Ectodermal cell (in vitro differentiated cells): Measurements from ENCODE around the gene RFTN1.

Experiments
- H3K27ac ChIP-seq: 2 replicates; pipeline ENCODE4 v1.7.0; 2013; ENCODE audit warnings: mild to moderate bottlenecking, low read depth, low read length; ENCODE audit not compliant: insufficient read depth, poor library complexity, severe bottlenecking
- H3K27me3 ChIP-seq: 2 replicates; pipeline ENCODE4 v1.7.0; 2013; ENCODE audit warnings: mild to moderate bottlenecking, low read length; ENCODE audit not compliant: insufficient read depth, control insufficient read depth, poor library complexity, severe bottlenecking
- H3K36me3 ChIP-seq: one replicate; pipeline ENCODE4 v1.7.0; 2013; ENCODE audit warnings: low read length; ENCODE audit not compliant: control insufficient read depth, insufficient read depth
- H3K4me1 ChIP-seq: one replicate; pipeline ENCODE4 v1.7.0; 2013; ENCODE audit warnings: low read length; ENCODE audit not compliant: control insufficient read depth, insufficient read depth
- H3K4me3 ChIP-seq: 2 replicates; pipeline ENCODE4 v1.7.0; 2013; ENCODE audit warnings: low read depth, low read length, control low read depth; ENCODE audit not compliant: insufficient read depth
- H3K9me3 ChIP-seq: 2 replicates; pipeline ENCODE4 v1.7.0; 2013; ENCODE audit warnings: mild to moderate bottlenecking, low read length, moderate library complexity; ENCODE audit not compliant: control insufficient read depth
- WGBS, 2 experiments: methylation state at CpG; one replicate each; pipeline ENCODE4 v1.1.7; 2013; ENCODE audit warnings: missing lambda C conversion rate in 2 of 2; 5-methylcytosine and 5-hydroxymethylcytosine counted together

RFTN1 gene

GRCh38 chr3:16335772-16336645, 177.5 kb downstream of the RFTN1 start:
- Histone ChIP-seq H3K27ac (no peak overlapping the region), H3K27me3 (no peaks in the 10 kb centered on the region), H3K4me1 (peaks cover 11% of the 10 kb centered on the region), H3K4me3 (no peak overlapping the region), H3K9me3 (no peaks in the 10 kb centered on the region), H3K36me3 (no peaks in the 10 kb centered on the region)
- WGBS, 2 experiments, result 74 to 78% methylated on average over 14 of the region's 14 CpGs

- WGBS, 2 experiments, result 82% methylated on average over 5 of the region's 5 CpGs
- no peak overlapping the region for H3K27ac ChIP-seq
- H3K9me3 ChIP-seq, result no peaks in the 10 kb centered on the region
- peaks cover 16% of the 10 kb centered on the region for H3K4me1 ChIP-seq
- no peaks in the 10 kb centered on the region for H3K36me3 ChIP-seq
- H3K4me3 ChIP-seq, result no peak overlapping the region
- no peaks in the 10 kb centered on the region for H3K27me3 ChIP-seq
Observed at GRCh38 chr3:16335333-16335732, 178.2 kb downstream of the RFTN1 start.

GRCh38 chr3:16334909-16335308, 178.6 kb downstream of the RFTN1 start:
- no peaks in the 10 kb centered on the region for H3K36me3 ChIP-seq
- 82 to 85% methylated on average over 4 of the region's 4 CpGs for WGBS, 2 experiments
- H3K4me3 ChIP-seq, result no peak overlapping the region
- no peaks in the 10 kb centered on the region for H3K9me3 ChIP-seq
- H3K27me3 ChIP-seq, result no peaks in the 10 kb centered on the region
- peaks cover 16% of the 10 kb centered on the region for H3K4me1 ChIP-seq
- no peak overlapping the region for H3K27ac ChIP-seq

- Histone ChIP-seq H3K4me3 (no peak overlapping the region), H3K27me3 (no peaks in the 10 kb centered on the region), H3K36me3 (no peaks in the 10 kb centered on the region), H3K27ac (no peak overlapping the region), H3K9me3 (no peaks in the 10 kb centered on the region), H3K4me1 (peaks cover 28% of the 10 kb centered on the region)
- 100% methylated on average over 1 of the region's 1 CpG for WGBS, 2 experiments
Observed at GRCh38 chr3:16332904-16333426, 180.5 kb downstream of the RFTN1 start.

GRCh38 chr3:16331319-16331883, 182.1 kb downstream of the RFTN1 start:
- Histone ChIP-seq H3K27ac (no peak overlapping the region), H3K36me3 (no peaks in the 10 kb centered on the region), H3K9me3 (no peaks in the 10 kb centered on the region), H3K4me3 (no peak overlapping the region), H3K27me3 (no peaks in the 10 kb centered on the region), H3K4me1 (peaks cover 28% of the 10 kb centered on the region)
- 92 to 97% methylated on average over 3 of the region's 3 CpGs for WGBS, 2 experiments

- peak overlapping the region; percentile 83 for H3K27ac ChIP-seq
- no peak overlapping the region for H3K4me3 ChIP-seq
- H3K27me3 ChIP-seq, result no peaks in the 10 kb centered on the region
- peaks cover 18% of the 10 kb centered on the region for H3K4me1 ChIP-seq
- WGBS, 2 experiments, result 68 to 74% methylated on average over 4 of the region's 4 CpGs
- H3K9me3 ChIP-seq, result no peaks in the 10 kb centered on the region
- no peaks in the 10 kb centered on the region for H3K36me3 ChIP-seq
Observed at GRCh38 chr3:16330351-16330750, 183.1 kb downstream of the RFTN1 start.

GRCh38 chr3:16329826-16330129, 183.7 kb downstream of the RFTN1 start:
- 16 to 24% methylated on average over 9 of the region's 9 CpGs for WGBS, 2 experiments
- no peaks in the 10 kb centered on the region for H3K36me3 ChIP-seq
- peak overlapping the region; percentile 83 for H3K27ac ChIP-seq
- no peak overlapping the region for H3K4me3 ChIP-seq
- no peaks in the 10 kb centered on the region for H3K9me3 ChIP-seq
- H3K27me3 ChIP-seq, result no peaks in the 10 kb centered on the region
- peaks cover 18% of the 10 kb centered on the region for H3K4me1 ChIP-seq

GRCh38 chr3:16329036-16329825, 184.3 kb downstream of the RFTN1 start:
- peak overlapping the region; percentile 83 for H3K27ac ChIP-seq
- no peaks in the 10 kb centered on the region for H3K9me3 ChIP-seq
- H3K4me1 ChIP-seq, result peaks cover 18% of the 10 kb centered on the region
- no peaks in the 10 kb centered on the region for H3K27me3 ChIP-seq
- H3K36me3 ChIP-seq, result no peaks in the 10 kb centered on the region
- 73 to 76% methylated on average over 15 of the region's 15 CpGs for WGBS, 2 experiments
- no peak overlapping the region for H3K4me3 ChIP-seq

- Histone ChIP-seq H3K4me1 (peaks cover 18% of the 10 kb centered on the region), H3K9me3 (no peaks in the 10 kb centered on the region), H3K27me3 (no peaks in the 10 kb centered on the region), H3K27ac (no peak overlapping the region), H3K36me3 (no peaks in the 10 kb centered on the region), H3K4me3 (no peak overlapping the region)
- 94 to 96% methylated on average over 6 of the region's 6 CpGs for WGBS, 2 experiments
Observed at GRCh38 chr3:16328124-16328523, 185.4 kb downstream of the RFTN1 start.
